Measurements from ENCODE around the gene NISCH.

NISCH gene

DNA sequence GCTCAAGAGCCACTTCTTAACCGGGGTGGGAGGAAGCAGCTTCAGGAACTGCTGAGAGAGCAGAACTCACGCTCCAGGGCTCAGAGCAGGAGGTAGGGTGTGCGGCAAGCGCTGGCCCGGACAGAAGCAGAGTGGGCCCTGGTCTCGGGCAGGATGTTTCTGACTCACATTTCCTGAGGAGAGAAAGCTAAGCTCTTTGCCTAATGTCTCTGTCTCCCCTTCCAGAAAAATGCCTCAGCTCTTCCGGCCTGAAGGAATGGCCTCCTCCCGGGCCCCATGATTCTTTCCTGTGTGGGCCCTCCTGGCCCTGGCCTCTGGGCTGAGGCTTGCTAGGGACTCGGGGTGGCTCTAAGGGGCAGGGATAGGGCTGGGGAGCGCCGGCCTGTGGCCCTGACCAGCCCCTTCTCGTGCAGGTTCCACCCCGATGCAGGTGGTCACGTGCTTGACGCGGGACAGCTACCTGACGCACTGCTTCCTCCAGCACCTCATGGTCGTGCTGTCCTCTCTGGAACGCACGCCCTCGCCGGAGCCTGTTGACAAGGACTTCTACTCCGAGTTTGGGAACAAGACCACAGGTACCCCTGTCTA, 35.6 kb downstream of the NISCH start:
- no peak for DNase-seq

DNA sequence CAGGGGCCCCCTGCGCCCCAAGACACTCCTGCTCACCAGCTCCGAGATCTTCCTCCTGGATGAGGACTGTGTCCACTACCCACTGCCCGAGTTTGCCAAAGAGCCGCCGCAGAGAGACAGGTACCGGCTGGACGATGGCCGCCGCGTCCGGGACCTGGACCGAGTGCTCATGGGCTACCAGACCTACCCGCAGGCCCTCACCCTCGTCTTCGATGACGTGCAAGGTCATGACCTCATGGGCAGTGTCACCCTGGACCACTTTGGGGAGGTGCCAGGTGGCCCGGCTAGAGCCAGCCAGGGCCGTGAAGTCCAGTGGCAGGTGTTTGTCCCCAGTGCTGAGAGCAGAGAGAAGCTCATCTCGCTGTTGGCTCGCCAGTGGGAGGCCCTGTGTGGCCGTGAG, 36.7 kb downstream of the NISCH start:
- DNase-seq: no peak

DNA sequence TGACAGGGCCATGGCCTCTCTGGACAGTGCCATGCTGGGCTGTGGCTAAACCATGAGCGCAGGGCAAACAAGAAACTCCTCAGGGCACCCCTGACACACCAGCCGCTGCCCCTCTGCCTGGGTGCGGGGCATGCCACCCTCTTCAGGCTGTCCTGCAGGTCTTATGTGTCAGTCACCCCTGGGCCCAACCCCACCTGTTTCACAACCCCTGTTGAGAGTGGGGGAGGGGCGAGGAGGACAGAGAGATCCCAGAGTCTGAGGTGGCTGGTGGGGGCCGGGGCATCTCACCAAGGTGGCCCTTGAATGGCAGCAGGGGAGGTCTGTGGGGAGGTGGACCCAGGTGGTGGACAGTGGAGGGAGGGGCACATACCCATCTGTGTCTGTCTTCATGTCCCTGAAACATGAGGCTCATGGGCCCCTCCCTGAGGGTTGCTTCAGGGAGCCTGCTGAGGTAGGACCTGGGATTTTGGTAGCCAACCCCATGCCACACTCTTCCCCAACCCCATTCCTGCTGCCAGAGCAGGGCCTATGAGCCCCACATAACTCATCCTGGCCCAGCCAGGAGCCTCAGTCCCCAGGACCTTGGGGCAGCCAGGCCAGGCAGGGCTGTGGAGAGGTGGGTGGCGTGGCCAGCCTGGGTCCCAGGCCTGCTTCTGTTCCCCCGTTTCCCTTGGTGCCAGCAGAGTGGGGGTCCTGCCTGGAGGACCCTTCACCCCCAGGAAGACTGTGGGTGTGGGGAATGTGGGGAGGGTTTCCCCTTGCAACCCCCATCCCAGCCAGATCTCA, 38.0 kb downstream of the NISCH start:
- DNase-seq: no peak

DNA sequence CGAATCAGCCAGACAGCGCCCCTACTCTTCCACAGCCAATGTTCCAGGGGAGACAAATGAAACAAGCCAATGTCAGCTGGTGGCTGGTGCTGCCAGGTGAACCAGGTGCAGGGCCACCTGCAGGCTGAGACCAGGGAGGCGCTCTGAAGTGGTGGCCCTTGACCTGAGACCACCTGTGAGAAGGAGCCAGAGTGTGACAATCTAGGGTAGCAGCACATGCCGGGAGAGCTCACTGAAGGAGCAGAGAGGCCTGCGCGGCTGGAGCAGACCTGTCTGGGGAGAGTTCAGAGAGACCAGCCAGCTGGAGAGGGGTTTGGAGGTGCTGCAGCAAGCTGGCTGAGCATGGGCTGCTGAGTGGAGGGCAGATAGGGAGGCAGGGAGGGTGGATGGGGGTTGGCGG, 39.0 kb downstream of the NISCH start:
- DNase-seq: peak; percentile 4

DNA sequence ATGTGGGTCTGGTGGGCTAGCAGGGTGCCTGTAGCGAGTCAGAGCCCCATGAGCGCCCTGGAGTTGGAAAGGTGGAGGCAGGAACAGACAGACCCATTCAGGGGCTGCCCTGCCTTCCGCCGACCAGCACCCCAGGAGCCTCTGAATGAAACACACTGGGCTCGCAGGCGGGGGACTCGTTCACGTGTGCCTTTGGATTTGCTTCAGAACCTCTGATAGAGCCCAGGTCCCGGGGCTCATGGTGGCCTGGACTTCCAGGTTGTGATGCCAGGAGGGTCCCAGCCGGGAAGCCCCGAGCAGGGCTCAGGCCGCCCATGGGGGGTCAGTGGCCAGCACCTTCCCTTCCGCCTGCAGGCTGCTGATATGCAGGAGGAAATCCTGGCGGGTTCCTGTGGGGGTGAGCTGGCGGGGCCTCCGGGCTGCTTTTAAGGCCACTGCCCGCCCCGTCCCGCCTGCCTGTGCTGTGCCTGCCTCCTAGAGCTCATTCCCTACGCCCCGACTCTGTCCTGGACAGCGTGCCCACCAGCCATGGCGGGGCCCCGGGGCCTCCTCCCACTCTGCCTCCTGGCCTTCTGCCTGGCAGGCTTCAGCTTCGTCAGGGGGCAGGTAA, 39.6 kb downstream of the NISCH start, which contains the start of gene STAB1:
STAB1 (plus strand) TSS at position 453 of the 610 bp plus-strand sequence; CDS start at position 529, 76 bp downstream.
- no peak for DNase-seq

DNA sequence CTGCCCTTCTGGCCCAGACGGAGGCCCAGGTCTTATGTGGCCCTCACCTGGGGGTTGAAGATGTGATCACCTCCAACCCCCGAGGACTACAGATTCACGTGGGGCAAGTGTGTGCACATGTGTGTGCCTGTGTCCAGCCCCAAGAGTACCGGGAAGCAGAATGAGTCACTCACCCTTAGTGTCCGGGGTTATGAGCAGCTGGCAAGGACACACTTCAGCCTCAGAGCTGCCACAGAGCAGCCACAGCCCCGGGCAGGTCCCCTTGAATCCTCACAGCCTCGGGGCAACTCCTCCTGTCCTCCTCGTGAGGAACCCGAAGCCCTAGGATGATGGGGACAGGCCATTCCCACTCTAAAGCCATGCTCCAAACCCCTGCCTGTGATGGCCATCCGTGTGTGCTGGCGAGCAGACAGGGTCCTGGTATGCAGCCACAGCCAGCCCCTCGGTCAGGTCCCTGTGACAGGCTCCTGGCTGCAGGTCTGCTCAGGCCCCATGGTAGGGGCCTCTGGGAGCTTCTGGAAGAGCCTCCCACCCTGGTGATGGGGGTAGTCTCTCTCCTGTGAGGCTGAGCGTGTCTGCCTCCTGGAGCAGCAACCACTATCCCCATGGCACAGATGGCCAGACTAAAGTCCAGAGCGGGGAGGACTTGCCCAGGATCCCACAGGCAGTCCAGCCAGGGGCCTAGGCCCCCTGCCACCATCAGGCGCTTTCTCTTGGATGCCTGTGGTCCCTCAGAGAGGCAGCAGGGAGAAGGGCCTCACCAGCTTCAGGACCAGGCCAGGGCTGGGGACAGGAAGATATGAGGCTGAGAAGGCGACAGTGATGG, 40.6 kb downstream of the NISCH start:
- DNase-seq: no peak

DNA sequence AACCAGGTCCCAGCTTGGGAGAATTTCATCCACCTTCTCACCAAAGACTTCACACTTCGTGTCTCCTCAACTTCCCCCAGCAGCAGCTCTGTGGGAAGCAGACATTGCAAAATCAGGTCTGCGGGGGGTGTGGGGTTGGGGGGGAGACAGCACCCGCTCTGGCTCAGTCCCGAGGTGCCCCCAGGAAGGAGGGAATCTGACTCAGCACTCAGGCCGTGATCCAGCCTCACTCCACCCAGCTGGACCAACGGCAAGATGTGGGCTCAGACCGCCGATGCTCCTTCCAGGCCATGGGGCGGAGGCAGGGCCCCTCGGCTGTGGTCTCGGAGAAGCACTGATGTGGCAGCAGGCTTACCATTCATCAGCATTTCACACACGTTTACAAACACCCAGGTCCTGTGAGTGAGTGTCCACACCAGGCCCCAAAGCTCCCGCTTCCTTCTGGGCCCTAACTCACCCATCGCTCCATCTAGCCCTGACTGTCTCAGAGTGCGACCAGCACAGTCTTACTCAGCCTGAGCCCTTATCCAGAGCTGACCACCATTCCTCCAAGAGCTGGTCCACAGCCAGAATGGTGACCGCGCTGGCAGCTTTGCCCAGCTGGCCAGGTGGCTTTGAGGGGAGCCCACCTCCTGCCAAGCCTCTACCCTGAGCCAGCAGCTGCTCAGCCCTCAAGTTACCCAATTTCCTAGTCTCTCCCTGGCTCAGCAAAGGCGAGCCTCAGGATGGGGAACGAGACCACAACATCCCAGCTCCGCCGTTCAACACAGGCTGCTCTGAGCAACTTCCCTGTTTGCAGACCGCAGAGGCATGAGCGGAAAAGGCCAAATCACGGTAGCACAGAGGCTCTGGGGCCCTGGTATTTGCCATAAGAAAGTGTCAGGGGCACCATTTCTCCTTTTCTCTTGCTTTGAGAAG, 43.0 kb downstream of the NISCH start:
- DNase-seq: no peak

DNA sequence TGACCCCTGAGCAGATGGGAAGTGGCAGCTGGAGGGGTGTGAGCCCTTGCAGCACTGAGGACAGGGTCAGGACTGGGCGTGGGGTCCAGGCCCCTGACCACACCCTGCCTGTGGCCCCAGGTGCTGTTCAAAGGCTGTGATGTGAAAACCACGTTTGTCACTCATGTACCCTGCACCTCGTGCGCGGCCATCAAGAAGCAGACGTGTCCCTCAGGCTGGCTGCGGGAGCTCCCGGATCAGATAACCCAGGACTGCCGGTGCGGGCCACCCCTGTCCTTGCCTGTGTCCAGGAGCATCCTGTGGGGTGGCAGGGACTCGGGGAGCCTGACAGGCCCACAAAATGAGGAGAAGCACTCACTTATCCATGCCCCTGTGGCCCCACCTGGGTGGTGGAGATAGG, 45.6 kb downstream of the NISCH start:
- DNase-seq: no peak

DNA sequence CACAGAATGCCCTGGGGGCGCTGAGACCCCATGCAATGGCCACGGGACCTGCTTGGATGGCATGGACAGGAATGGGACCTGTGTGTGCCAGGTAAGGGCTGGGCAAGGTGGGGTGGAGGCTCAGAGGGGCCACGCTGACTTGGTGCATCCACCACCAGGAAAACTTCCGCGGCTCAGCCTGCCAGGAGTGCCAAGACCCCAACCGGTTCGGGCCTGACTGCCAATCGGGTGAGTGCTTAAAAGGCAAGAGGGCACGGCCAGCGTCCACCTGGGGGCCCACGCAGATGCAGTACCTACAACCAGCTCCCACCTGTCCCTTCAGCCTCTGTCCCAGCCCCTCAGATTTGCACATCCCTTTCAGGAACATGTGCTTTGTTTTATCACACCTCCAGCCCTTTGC, 46.6 kb downstream of the NISCH start:
- no peak for DNase-seq

DNA sequence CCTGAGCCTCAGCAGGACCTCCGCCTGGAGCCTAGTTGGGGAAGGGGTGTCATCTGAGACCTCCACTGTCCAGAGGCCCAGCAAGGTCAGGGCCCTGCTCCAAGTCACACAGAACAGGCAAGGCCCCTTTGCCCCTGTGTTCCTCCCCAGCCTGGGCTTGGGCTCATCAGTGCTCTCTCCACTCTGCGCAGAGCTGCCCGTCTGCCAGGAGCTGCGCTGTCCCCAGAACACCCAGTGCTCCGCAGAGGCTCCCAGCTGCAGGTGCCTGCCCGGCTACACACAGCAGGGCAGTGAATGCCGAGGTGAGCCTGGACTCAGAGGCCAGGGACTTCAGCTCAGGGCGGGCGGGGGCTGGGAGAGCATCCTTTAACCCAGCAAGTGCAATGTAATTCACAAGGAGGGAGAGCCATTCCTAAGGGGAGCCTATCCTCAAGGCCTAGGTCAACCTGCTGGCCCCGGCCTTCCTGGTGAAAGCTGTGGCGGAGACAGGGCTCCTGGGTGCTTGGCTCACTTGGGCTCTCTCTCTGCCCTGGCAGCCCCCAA, 47.5 kb downstream of the NISCH start:
- no peak for DNase-seq

DNA sequence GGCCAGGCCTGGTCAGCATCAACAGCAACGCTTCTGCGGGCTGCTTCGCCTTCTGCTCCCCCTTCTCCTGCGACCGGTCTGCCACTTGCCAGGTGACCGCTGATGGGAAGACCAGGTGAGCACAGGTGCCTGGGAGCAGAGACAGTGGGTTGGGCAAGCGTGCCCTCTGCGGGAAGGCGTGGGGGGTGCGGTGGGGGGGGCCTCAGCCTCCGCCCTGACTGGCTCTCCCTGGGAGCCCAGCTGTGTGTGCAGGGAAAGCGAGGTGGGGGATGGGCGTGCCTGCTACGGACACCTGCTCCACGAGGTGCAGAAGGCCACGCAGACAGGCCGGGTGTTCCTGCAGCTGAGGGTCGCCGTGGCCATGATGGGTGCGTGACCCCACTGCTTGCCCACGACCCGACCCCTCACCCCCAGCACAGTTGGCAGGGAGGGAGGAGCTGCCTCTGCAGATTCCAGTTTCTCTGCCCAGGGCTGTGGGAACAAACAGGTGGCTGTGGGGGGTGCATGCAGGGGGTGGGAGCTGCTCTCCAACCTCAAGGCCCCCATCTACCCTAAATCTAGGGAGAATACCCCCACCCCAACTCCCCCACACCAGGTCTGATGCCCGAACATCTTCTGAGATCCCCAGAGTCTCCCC, 48.5 kb downstream of the NISCH start:
- no peak for DNase-seq

DNA sequence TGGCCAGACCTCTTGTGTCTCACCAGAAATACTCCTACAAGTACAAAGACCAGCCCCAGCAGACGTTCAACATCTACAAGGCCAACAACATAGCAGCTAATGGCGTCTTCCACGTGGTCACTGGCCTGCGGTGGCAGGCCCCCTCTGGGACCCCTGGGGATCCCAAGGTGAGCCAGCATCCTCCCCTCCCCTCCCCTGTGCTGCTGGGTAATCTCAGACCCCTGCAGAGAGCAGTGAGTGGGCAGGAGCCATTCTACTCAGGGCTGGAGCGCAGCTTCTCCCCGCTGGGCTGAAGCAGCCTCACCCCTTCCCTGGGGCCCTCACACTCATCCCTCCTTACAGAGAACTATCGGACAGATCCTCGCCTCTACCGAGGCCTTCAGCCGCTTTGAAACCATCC, 49.6 kb downstream of the NISCH start:
- DNase-seq: no peak

DNA sequence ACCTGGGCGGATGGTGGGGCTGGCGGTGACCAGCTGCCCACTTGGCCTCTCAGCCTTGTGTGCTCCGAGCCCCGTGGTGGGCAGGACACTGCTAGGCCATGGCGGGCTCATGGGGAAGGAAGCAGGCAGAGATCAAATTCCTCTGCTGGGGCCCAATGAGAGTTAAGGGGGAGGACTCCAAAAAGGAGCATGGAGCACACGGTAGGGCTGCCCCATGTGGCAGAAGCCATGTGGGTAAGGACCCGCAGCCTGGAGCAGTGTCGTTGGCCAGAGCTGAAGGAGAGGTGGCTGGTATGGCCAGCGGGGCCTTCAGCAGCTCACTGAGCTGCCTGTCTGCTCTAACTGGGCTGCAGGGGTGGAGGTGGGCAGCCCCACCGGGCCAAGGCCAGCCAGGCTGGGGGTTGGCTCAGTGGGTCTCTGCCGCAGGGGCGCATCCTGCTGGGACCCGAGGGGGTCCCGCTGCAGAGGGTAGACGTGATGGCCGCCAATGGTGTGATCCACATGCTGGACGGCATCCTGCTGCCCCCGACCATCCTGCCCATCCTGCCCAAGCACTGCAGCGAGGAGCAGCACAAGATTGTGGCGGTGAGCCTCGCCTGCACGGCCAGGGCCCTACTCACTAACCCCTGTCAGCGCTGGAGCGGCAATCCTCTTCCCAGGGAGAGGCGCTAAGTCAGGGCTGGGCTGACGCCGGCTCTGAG, 51.0 kb downstream of the NISCH start:
- DNase-seq: no peak

DNA sequence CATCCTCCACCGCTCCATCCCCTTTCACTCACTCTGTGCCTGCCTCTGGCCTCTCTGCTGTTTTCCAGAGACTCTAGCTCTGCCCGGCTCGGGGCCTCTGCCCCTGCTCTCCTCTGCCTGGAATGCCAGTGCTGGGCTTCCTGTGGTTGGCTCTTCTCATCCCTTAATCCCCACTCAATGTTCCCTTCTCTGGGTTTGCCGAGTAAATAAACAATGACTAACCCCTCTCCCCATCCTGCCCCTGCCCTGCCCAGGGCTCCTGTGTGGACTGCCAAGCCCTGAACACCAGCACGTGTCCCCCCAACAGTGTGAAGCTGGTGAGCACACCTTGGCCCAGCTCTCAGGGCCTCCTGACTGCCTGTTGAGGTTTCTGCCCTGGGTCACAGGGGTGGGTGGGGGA, 52.0 kb downstream of the NISCH start:
- no peak for DNase-seq

DNA sequence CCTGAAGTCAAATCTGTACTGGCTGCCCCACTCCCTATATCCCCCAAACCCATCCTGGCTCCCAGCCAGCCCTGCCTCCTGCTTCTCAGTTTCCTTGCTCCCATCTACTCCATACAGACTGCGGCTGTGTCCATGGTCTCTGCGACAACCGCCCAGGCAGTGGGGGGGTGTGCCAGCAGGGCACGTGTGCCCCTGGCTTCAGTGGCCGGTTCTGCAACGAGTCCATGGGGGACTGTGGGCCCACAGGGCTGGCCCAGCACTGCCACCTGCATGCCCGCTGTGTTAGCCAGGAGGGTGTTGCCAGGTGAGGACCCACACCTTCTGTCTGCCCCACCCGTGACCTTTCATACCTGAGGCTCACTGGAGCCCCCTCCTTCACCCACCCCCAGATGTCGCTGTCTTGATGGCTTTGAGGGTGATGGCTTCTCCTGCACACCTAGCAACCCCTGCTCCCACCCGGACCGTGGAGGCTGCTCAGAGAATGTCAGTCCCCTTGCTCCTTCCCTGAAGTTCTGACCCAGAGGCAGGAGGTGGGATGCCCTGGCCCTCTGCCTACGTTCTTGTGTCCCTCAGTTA, 54.4 kb downstream of the NISCH start:
- DNase-seq: no peak

DNA sequence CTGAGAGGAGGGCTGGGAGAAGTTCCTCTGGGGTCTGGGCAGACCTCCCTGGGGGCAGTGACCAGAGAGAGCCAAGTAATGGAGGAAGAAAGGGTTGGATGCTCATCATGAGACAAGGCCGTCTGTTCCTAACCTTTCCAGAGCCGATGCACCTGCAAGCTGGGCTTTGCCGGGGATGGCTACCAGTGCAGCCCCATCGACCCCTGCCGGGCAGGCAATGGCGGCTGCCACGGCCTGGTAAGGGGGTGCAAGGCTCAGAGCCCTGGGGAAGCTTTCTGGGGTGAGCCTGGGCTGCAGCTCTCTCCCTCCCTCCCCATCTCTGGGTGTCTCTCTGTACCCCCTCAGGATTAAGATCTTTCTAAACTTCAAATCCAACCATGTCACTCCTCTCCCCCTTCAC, 56.1 kb downstream of the NISCH start:
- no peak for DNase-seq

DNA sequence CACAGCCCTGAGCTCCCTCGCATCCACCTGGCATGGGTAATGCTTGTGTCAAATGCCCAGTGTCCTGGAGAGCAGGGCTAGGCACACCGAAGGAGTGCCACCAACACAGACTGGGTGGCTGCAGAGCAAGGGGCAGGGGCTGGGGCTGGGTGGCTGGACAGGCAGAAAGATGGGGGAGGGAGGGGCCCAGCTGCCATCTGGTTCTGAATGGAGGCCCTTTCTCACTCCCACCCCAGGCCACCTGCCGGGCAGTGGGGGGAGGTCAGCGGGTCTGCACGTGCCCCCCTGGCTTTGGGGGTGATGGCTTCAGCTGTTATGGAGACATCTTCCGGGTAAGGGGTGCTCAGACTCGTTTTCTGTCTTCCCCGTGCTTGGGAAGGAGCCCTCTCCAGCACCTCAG, 56.7 kb downstream of the NISCH start:
- DNase-seq: no peak

DNA sequence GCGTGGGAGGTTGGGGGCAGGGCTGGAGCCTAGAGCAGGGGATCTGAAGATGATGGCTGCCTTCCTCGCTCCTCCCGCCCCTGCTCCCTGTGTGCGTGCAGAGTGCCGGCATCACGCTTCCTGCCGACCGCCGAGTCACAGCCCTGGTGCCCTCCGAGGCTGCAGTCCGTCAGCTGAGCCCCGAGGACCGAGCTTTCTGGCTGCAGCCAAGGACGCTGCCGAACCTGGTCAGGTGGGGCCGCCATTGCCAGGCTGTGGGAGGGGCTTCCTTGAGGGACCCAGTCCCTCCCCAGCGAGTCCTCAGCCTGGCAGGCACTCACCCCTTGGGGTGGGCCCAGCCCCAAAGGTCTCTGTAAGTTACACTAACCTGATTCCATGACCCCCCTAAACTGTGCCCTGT, 57.3 kb downstream of the NISCH start:
- no peak for DNase-seq

DNA sequence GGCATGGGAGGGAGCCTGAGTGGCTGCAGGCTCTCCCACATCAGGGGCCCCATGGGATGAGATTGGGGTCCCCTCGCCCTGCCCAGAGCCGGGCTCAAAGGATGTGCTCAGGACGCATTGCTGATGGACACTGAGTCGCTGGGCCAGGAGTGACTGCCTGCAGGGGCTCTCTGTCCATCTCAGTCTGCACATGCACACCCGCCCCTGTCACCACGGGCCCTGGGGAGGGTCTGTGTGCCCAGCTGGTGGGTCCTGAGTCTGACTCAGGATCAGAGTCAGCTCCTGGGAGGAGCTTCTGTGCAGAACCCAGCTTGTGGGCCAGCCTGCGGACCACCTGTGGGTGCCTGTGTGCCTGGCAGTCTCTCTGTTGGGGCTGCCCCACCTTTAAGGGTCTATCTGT, 57.9 kb downstream of the NISCH start:
- no peak for DNase-seq

DNA sequence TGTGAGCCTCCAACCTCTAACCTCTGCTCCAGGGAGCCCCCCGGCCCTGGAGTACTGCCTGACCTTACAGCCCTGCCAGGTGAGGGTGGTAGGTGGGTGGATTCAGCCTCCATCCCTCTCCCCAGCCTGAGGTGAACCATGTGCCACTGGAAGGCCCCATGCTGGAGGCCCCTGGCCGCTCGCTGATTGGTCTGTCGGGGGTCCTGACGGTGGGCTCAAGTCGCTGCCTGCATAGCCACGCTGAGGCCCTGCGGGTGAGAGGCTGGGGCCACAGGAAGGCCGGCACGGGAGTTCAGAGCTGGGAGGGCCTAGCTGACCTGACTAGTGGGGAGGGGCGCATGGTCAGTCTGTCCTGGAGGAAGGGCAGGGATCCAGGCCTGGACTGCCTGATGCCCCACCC, 59.2 kb downstream of the NISCH start:
- DNase-seq: no peak

DNA sequence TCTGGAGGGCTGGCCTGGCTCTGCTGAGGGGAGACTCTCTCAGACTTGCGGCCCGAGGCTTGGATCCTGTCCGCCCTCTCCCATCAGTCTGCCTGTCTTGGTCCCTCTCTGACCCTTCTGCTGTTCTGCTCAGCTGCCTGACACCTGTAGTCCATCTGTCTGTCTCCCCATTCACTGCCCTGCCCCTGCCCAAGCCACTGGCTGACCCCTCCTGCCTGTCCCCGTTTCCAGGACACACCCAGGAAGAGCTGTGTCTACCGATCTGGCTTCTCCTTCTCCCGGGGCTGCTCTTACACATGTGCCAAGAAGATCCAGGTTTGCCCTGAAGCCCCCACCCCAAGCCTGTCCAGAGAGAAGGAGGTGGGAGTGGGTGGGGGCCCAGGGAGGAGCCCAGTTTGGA, 59.8 kb downstream of the NISCH start:
- no peak for DNase-seq

Data from NCI-H1105 (cell line).